Measurements from ENCODE around the gene RAB30.

The RAB30 gene

GRCh38 chr11:83115551-83115950 lies 43.9 kb upstream of the RAB30 start:
- H3K4me3 ChIP-seq (ENCODE audit: low read depth, low read length), result no peak overlapping the region
- peak; percentile 3 for TF ChIP-seq CTCF (IDR thresholded peaks at IDR 0.05; ENCODE audit: low read depth, low read length, missing control alignments)
- H3K36me3 ChIP-seq (replicated peaks), result no peaks in the 10 kb centered on the region
- H3K27ac ChIP-seq, result no peak overlapping the region
- no peaks in the 10 kb centered on the region for H3K27me3 ChIP-seq (replicated peaks)
- DNase-seq, result peak; percentile 12
- in situ Hi-C loops (cut with HindIII; ENCODE audit: low pct_ligation_motif_present, low sequenced_read_pairs), result no loop called here

GRCh38 chr11:83115026-83115425 lies 43.3 kb upstream of the RAB30 start:
- no peak for TF ChIP-seq CTCF (IDR thresholded peaks at IDR 0.05; ENCODE audit: low read depth, low read length, missing control alignments)
- no peak for DNase-seq
- no peak overlapping the region for H3K27ac ChIP-seq
- in situ Hi-C loops (cut with HindIII; ENCODE audit: low pct_ligation_motif_present, low sequenced_read_pairs), result no loop called here
- no peaks in the 10 kb centered on the region for H3K27me3 ChIP-seq (replicated peaks)
- H3K36me3 ChIP-seq (replicated peaks), result no peaks in the 10 kb centered on the region
- H3K4me3 ChIP-seq (ENCODE audit: low read depth, low read length), result no peak overlapping the region

- H3K27ac ChIP-seq, result no peak overlapping the region
- H3K4me3 ChIP-seq (ENCODE audit: low read depth, low read length), result no peak overlapping the region
- no peak for DNase-seq
- TF ChIP-seq CTCF (IDR thresholded peaks at IDR 0.05; ENCODE audit: low read depth, low read length, missing control alignments), result no peak
- H3K36me3 ChIP-seq (replicated peaks), result no peaks in the 10 kb centered on the region
- no peaks in the 10 kb centered on the region for H3K27me3 ChIP-seq (replicated peaks)
- in situ Hi-C loops (cut with HindIII; ENCODE audit: low pct_ligation_motif_present, low sequenced_read_pairs), result no loop called here
Measured at GRCh38 chr11:83112886-83113285, 41.2 kb upstream of the RAB30 start.

- H3K27ac ChIP-seq, result no peak overlapping the region
- no peak for DNase-seq
- no peaks in the 10 kb centered on the region for H3K27me3 ChIP-seq (replicated peaks)
- H3K36me3 ChIP-seq (replicated peaks), result no peaks in the 10 kb centered on the region
- no peak overlapping the region for H3K4me3 ChIP-seq (ENCODE audit: low read depth, low read length)
- no peak for TF ChIP-seq CTCF (IDR thresholded peaks at IDR 0.05; ENCODE audit: low read depth, low read length, missing control alignments)
- in situ Hi-C loops (cut with HindIII; ENCODE audit: low pct_ligation_motif_present, low sequenced_read_pairs), result no loop called here
Measured at GRCh38 chr11:83105168-83105567, 33.5 kb upstream of the RAB30 start.

DNA sequence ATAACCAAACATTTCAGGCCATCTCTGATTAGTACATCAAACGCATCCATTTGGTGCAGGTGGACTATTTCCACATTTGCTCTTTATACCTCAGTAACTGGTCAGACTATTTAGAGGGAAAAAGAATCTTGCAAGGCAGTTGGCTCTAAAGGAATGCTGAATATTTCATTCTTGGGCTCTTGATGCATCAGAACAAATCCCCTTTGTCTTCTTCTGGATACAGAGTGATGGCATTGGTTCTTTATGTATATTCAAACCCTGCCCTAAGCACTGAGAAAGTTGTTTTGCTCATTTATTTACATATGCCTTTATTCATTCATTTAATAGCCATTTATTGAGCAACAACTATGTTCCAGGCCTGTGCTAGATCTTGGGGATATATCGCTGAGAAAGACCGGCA lies 31.1 kb upstream of the RAB30 start:
- in situ Hi-C loops (cut with HindIII; ENCODE audit: low pct_ligation_motif_present, low sequenced_read_pairs), result no loop called here
- no peak overlapping the region for H3K27ac ChIP-seq
- no peaks in the 10 kb centered on the region for H3K27me3 ChIP-seq (replicated peaks)
- no peak for TF ChIP-seq CTCF (IDR thresholded peaks at IDR 0.05; ENCODE audit: low read depth, low read length, missing control alignments)
- DNase-seq, result no peak
- H3K4me3 ChIP-seq (ENCODE audit: low read depth, low read length), result no peak overlapping the region
- no peaks in the 10 kb centered on the region for H3K36me3 ChIP-seq (replicated peaks)

- in situ Hi-C loops (cut with HindIII; ENCODE audit: low pct_ligation_motif_present, low sequenced_read_pairs), result no loop called here
- Histone ChIP-seq H3K27me3 (replicated peaks) (no peaks in the 10 kb centered on the region), H3K27ac (peak overlapping the region; percentile 17), H3K36me3 (replicated peaks) (no peaks in the 10 kb centered on the region), H3K4me3 (ENCODE audit: low read depth, low read length) (no peak overlapping the region)
- no peak for TF ChIP-seq CTCF (IDR thresholded peaks at IDR 0.05; ENCODE audit: low read depth, low read length, missing control alignments)
- no peak for DNase-seq
Measured at GRCh38 chr11:83097429-83098075, 25.9 kb upstream of the RAB30 start.
